H1 (cell line): ENCODE data around the gene ZNF282. TPM values are rescaled to one million over a fixed set of nuclear protein-coding genes. Genes with fewer than 3 reads are reported as not detected.

Experiments
- ATF3 ChIP-seq: IDR thresholded peaks from 2 replicates; pipeline ENCODE4 v1.6.1; 2011; ENCODE audit warnings: low read depth, mild to moderate bottlenecking, low read length; ENCODE audit not compliant: insufficient read depth
- BRCA1 ChIP-seq: IDR thresholded peaks from 2 replicates; pipeline ENCODE4 v1.6.1; 2012; ENCODE audit warnings: low read depth, low read length, improper control_type of control experiment
- EP300 ChIP-seq, 2 experiments: IDR thresholded peaks; 1 replicate in 1 of 2; 2 replicates in 1 of 2; pipeline ENCODE4 v1.6.1; 2011 to 2012; ENCODE audit warnings: low read depth in 2 of 2, low read length in 2 of 2, mild to moderate bottlenecking in 2 of 2, borderline replicate concordance in 1 of 2, inconsistent platforms in 1 of 2, moderate library complexity in 1 of 2
- HDAC2 ChIP-seq, 2 experiments: fragments of 300-600 bp in 1 of 2; sonication (generic) in 1 of 2; IDR thresholded peaks; 2 replicates each; pipeline ENCODE4 v1.6.1; 2011 to 2012; ENCODE audit warnings: low read depth in 2 of 2, low read length in 2 of 2, mild to moderate bottlenecking in 2 of 2, moderate library complexity in 2 of 2, borderline replicate concordance in 1 of 2, inconsistent platforms in 1 of 2
- NRF1 ChIP-seq: IDR thresholded peaks from 2 replicates; pipeline ENCODE4 v1.6.1; 2011; ENCODE audit warnings: mild to moderate bottlenecking, low read depth, low read length, improper control_type of control experiment
- POLR2AphosphoS5 ChIP-seq: IDR thresholded peaks from 2 replicates; pipeline ENCODE4 v1.6.1; 2011; ENCODE audit warnings: low read depth, low read length
- RBBP5 ChIP-seq: IDR thresholded peaks from 2 replicates; pipeline ENCODE4 v1.7.1; 2012; ENCODE audit warnings: low read depth, mild to moderate bottlenecking, inconsistent platforms, low read length, moderate library complexity, borderline replicate concordance
- SRF ChIP-seq: IDR thresholded peaks from 2 replicates; pipeline ENCODE4 v1.6.1; 2011; ENCODE audit warnings: mild to moderate bottlenecking, low read depth, low read length, moderate library complexity
- polyA plus RNA-seq, 7 experiments: library from polyadenylated mRNA; depleted of rRNA in 3 of 7; stranded (reverse) in 5 of 7; unstranded in 2 of 7; fragments of >200 nt in 5 of 7; fragments of 200-250 nt in 2 of 7; gene quantifications; 1 replicate in 5 of 7; 2 replicates in 1 of 7; 4 replicates in 1 of 7; pipeline versions ENCODE4 v1.2.1 to v1.2.3, GENCODE V29; 2011 to 2013; ENCODE audit warnings: missing spikeins in 2 of 7, mixed read lengths in 2 of 7
- total RNA-seq: library from RNA; stranded (reverse); fragmentation: NEBNext Ultra II Directional; extraction: Animal tissue kit (Norgen Biotek cat#: 25700); gene quantifications from 2 replicates; pipeline ENCODE4 v1.2.1, GENCODE V29; 2021
- TF ChIP-seq, protein P1 (sequence below): fragments of 300-600 bp; sonication (generic); IDR thresholded peaks from 2 replicates; pipeline ENCODE4 v1.7.1; 2012; ENCODE audit warnings: low read length, moderate library complexity, mild to moderate bottlenecking, inconsistent platforms; ENCODE audit not compliant: insufficient replicate concordance
- TF ChIP-seq, protein P2 (sequence below): IDR thresholded peaks from 2 replicates; pipeline ENCODE4 v1.6.1; 2012; ENCODE audit warnings: inconsistent platforms

The ZNF282 gene
- total and polyA plus RNA-seq, 2 of the 8 experiments (the other 6 are each of a cell fraction or from before 2014, with no cell fraction given), result 16.9 to 36.3 TPM

GRCh38 chr7:149252378-149252777 lies 57.0 kb downstream of the ZNF282 start (continued):
- TF ChIP-seq, protein P1, sequence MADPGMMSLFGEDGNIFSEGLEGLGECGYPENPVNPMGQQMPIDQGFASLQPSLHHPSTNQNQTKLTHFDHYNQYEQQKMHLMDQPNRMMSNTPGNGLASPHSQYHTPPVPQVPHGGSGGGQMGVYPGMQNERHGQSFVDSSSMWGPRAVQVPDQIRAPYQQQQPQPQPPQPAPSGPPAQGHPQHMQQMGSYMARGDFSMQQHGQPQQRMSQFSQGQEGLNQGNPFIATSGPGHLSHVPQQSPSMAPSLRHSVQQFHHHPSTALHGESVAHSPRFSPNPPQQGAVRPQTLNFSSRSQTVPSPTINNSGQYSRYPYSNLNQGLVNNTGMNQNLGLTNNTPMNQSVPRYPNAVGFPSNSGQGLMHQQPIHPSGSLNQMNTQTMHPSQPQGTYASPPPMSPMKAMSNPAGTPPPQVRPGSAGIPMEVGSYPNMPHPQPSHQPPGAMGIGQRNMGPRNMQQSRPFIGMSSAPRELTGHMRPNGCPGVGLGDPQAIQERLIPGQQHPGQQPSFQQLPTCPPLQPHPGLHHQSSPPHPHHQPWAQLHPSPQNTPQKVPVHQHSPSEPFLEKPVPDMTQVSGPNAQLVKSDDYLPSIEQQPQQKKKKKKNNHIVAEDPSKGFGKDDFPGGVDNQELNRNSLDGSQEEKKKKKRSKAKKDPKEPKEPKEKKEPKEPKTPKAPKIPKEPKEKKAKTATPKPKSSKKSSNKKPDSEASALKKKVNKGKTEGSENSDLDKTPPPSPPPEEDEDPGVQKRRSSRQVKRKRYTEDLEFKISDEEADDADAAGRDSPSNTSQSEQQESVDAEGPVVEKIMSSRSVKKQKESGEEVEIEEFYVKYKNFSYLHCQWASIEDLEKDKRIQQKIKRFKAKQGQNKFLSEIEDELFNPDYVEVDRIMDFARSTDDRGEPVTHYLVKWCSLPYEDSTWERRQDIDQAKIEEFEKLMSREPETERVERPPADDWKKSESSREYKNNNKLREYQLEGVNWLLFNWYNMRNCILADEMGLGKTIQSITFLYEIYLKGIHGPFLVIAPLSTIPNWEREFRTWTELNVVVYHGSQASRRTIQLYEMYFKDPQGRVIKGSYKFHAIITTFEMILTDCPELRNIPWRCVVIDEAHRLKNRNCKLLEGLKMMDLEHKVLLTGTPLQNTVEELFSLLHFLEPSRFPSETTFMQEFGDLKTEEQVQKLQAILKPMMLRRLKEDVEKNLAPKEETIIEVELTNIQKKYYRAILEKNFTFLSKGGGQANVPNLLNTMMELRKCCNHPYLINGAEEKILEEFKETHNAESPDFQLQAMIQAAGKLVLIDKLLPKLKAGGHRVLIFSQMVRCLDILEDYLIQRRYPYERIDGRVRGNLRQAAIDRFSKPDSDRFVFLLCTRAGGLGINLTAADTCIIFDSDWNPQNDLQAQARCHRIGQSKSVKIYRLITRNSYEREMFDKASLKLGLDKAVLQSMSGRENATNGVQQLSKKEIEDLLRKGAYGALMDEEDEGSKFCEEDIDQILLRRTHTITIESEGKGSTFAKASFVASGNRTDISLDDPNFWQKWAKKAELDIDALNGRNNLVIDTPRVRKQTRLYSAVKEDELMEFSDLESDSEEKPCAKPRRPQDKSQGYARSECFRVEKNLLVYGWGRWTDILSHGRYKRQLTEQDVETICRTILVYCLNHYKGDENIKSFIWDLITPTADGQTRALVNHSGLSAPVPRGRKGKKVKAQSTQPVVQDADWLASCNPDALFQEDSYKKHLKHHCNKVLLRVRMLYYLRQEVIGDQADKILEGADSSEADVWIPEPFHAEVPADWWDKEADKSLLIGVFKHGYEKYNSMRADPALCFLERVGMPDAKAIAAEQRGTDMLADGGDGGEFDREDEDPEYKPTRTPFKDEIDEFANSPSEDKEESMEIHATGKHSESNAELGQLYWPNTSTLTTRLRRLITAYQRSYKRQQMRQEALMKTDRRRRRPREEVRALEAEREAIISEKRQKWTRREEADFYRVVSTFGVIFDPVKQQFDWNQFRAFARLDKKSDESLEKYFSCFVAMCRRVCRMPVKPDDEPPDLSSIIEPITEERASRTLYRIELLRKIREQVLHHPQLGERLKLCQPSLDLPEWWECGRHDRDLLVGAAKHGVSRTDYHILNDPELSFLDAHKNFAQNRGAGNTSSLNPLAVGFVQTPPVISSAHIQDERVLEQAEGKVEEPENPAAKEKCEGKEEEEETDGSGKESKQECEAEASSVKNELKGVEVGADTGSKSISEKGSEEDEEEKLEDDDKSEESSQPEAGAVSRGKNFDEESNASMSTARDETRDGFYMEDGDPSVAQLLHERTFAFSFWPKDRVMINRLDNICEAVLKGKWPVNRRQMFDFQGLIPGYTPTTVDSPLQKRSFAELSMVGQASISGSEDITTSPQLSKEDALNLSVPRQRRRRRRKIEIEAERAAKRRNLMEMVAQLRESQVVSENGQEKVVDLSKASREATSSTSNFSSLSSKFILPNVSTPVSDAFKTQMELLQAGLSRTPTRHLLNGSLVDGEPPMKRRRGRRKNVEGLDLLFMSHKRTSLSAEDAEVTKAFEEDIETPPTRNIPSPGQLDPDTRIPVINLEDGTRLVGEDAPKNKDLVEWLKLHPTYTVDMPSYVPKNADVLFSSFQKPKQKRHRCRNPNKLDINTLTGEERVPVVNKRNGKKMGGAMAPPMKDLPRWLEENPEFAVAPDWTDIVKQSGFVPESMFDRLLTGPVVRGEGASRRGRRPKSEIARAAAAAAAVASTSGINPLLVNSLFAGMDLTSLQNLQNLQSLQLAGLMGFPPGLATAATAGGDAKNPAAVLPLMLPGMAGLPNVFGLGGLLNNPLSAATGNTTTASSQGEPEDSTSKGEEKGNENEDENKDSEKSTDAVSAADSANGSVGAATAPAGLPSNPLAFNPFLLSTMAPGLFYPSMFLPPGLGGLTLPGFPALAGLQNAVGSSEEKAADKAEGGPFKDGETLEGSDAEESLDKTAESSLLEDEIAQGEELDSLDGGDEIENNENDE, result no peak
- TF ChIP-seq ATF3, result no peak
- TF ChIP-seq RBBP5, result no peak
- TF ChIP-seq NRF1, result no peak
- no peak for TF ChIP-seq HDAC2 (IDR thresholded peaks at IDR 0.05; ENCODE audit: borderline replicate concordance in 1 of 2, low read depth in 2 of 2, low read length in 2 of 2)
- no peak for TF ChIP-seq SRF
- no peak for TF ChIP-seq EP300 (IDR thresholded peaks at IDR 0.05; ENCODE audit: borderline replicate concordance in 1 of 2, low read depth in 2 of 2, low read length in 2 of 2)
- no peak for TF ChIP-seq POLR2AphosphoS5
- TF ChIP-seq, protein P2, sequence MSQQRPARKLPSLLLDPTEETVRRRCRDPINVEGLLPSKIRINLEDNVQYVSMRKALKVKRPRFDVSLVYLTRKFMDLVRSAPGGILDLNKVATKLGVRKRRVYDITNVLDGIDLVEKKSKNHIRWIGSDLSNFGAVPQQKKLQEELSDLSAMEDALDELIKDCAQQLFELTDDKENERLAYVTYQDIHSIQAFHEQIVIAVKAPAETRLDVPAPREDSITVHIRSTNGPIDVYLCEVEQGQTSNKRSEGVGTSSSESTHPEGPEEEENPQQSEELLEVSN, result no peak
- TF ChIP-seq BRCA1, result no peak
